A549 (cell line): ENCODE data around the gene FAM200C. TPM values are rescaled to one million over a fixed set of nuclear protein-coding genes. Genes with fewer than 3 reads are reported as not detected.

Source experiments
- ATAC-seq, 2 experiments: fragments of 200-7000 bp in 1 of 2; fragments of >200 bp in 1 of 2; cut with Nextera tagmentation in 1 of 2; cut with Tn5 transposase in 1 of 2; 3 replicates each; pipeline versions ENCODE4 v1.8.0 to v1.9.1; 2018 to 2020; ENCODE audit warnings: mild to moderate bottlenecking in 1 of 2, moderate library complexity in 1 of 2
- CTCF ChIA-PET: fragments of 300-600 bp; sonication (Branson Sonifier 250); formaldehyde crosslinking; extraction: SDS; loops from one replicate; lab custom pipeline; 2021; ENCODE audit warnings: antibody characterized with exemption, inconsistent platforms; lab: Yijun Ruan, JAX
- POLR2A ChIA-PET: fragments of 350-600 bp; formaldehyde crosslinking; extraction: SDS; loops from one replicate; lab custom pipeline; 2021; ENCODE audit warnings: antibody characterized with exemption, inconsistent platforms; lab: Yijun Ruan, JAX
- DNase-seq, 2 experiments: peaks; one replicate each; pipeline versions ENCODE4 v3.0.0 to v3.0.0-alpha.2; 2011 to 2016; ENCODE audit warnings: low read depth in 1 of 2, low spot score in 1 of 2
- FAIRE-seq: peaks from 2 replicates; lab custom pipeline; 2011; peaks lifted over from hg19 to GRCh38; lab: Jason Lieb, UNC
- H3K27ac ChIP-seq, 2 experiments: fragments of >200 bp; sonication (Bioruptor Twin); formaldehyde crosslinking; 3 replicates each; pipeline ENCODE4 v1.5.1; 2016 to 2017
- H3K4me1 ChIP-seq: fragments of >200 bp; sonication (Bioruptor Twin); formaldehyde crosslinking; 3 replicates; pipeline ENCODE4 v1.6.1; 2016
- H3K4me2 ChIP-seq: fragments of >200 bp; sonication (Bioruptor Twin); formaldehyde crosslinking; 3 replicates; pipeline ENCODE4 v1.6.1; 2016
- H3K4me3 ChIP-seq: fragments of >200 bp; sonication (Bioruptor Twin); formaldehyde crosslinking; 3 replicates; pipeline ENCODE4 v1.5.1; 2016
- H3K9me3 ChIP-seq: fragments of >200 bp; sonication (Bioruptor Twin); formaldehyde crosslinking; 3 replicates; pipeline ENCODE4 v1.6.1; 2016
- CBX2 ChIP-seq: fragments of 200-600 bp; sonication (generic); IDR thresholded peaks from 2 replicates; pipeline ENCODE4 v1.6.1; 2016; ENCODE audit warnings: low read depth, mild to moderate bottlenecking, borderline replicate concordance
- CBX8 ChIP-seq: fragments of 200-600 bp; sonication (generic); IDR thresholded peaks from 2 replicates; pipeline ENCODE4 v1.6.1; 2016
- CHD2 ChIP-seq: fragments of 150-350 bp; IDR thresholded peaks from 2 replicates; pipeline ENCODE4 v1.6.1; 2014; ENCODE audit warnings: low read length; ENCODE audit not compliant: partially characterized antibody
- ESRRA ChIP-seq: fragments of 150-350 bp; IDR thresholded peaks from 2 replicates; pipeline ENCODE4 v1.6.1; 2014; ENCODE audit warnings: mild to moderate bottlenecking, low read length, borderline replicate concordance
- HOXB13 ChIP-seq: fragments of 250-450 bp; sonication (Bioruptor Pico); IDR thresholded peaks from 2 replicates; pipeline ENCODE4 v1.5.0; 2020; ENCODE audit warnings: low read depth, mild to moderate bottlenecking, moderate library complexity
- HOXB5 ChIP-seq: fragments of 250-450 bp; sonication (Bioruptor Pico); IDR thresholded peaks from 2 replicates; pipeline ENCODE4 v1.5.0; 2020; ENCODE audit warnings: mild to moderate bottlenecking, moderate library complexity
- MYC ChIP-seq: IDR thresholded peaks from 2 replicates; pipeline ENCODE4 v1.6.1; 2012; ENCODE audit warnings: mild to moderate bottlenecking, inconsistent platforms, low read length, improper control_type of control experiment, borderline replicate concordance
- PHF8 ChIP-seq: fragments of 200-600 bp; sonication (generic); IDR thresholded peaks from 2 replicates; pipeline ENCODE4 v1.6.1; 2016; ENCODE audit warnings: low read depth, mild to moderate bottlenecking, antibody characterized with exemption, moderate library complexity, borderline replicate concordance
- POLR2AphosphoS2 ChIP-seq: conservative IDR thresholded peaks from 2 replicates; pipeline ENCODE4 v1.6.1; 2012; ENCODE audit warnings: low read length, improper control_type of control experiment, inconsistent platforms
- RNF2 ChIP-seq: fragments of 200-600 bp; sonication (generic); IDR thresholded peaks from 2 replicates; pipeline ENCODE4 v1.6.1; 2016; ENCODE audit warnings: low read depth, mild to moderate bottlenecking, antibody characterized with exemption, moderate library complexity, borderline replicate concordance
- SREBF2 ChIP-seq: fragments of 450-650 bp; IDR thresholded peaks from 2 replicates; pipeline ENCODE4 v1.6.1; 2014; ENCODE audit warnings: mild to moderate bottlenecking, moderate library complexity
- ZFP36 ChIP-seq: fragments of 450-650 bp; IDR thresholded peaks from 2 replicates; pipeline ENCODE4 v1.6.1; 2014; ENCODE audit warnings: borderline replicate concordance; ENCODE audit not compliant: partially characterized antibody
- ZNF302 ChIP-seq: fragments of 250-450 bp; sonication (Bioruptor Pico); IDR thresholded peaks from 2 replicates; pipeline ENCODE4 v1.9.0; 2021; ENCODE audit warnings: inconsistent platforms, mild to moderate bottlenecking, moderate library complexity
- polyA plus RNA-seq, 4 experiments: library from polyadenylated mRNA; depleted of rRNA in 3 of 4; stranded (reverse); fragments of >200 nt; fragmentation: RNase III in 1 of 4; extraction: RNeasy Plus Mini Kit Qiagen cat#74134 plus additional on column Dnase treatment in 1 of 4; gene quantifications; 2 replicates in 3 of 4; 3 replicates in 1 of 4; pipeline ENCODE4 v1.2.3, GENCODE V29; 2011 to 2017
- TF ChIP-seq, protein P1 (sequence below): fragments of 200-600 bp; sonication (generic); IDR thresholded peaks from 2 replicates; pipeline ENCODE4 v1.6.1; 2016; ENCODE audit warnings: antibody characterized with exemption, mild to moderate bottlenecking, moderate library complexity
- TF ChIP-seq, protein P2 (sequence below): IDR thresholded peaks from 2 replicates; pipeline ENCODE4 v1.6.1; 2012
- TF ChIP-seq, protein P3 (sequence below): fragments of >200 bp; sonication (Bioruptor Twin); formaldehyde crosslinking; IDR thresholded peaks from 3 replicates; pipeline ENCODE4 v1.6.1; 2016
- TF ChIP-seq, protein P4 (sequence below): fragments of 250-450 bp; sonication (Bioruptor Pico); IDR thresholded peaks from 2 replicates; pipeline ENCODE4 v1.5.0; 2021; ENCODE audit warnings: mild to moderate bottlenecking, moderate library complexity, borderline replicate concordance

Gene FAM200C
- polyA plus RNA-seq, 2 of the 4 experiments (the other 2 are of a cell fraction): 2.7 to 4.3 TPM

DNA sequence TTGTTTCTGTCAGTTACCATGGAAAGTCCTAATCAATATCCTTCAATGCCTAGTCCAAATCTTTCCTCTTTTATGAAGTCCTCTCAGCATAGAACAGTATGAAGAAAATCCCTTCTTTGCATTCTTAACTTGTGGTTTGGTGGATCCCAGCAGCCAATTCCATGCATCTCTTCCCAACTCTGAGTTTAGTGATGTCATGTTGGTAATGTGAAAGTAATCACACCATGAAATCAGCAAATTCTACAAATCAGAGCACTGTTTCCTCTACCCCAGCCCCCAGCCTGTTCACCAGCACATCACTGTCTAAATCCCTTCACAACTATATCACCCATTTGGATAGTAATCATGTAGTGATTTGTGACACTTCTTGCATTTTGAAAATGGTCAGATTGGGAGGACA lies 24.7 kb downstream of the FAM200C start:
- CTCF ChIA-PET: interaction anchor here (1.3 to 5.7 kb wide), 2 partner anchors 15 to 30 kb away, joined by 7 to 22 read pairs; no protein-coding TSS in a partner anchor

DNA sequence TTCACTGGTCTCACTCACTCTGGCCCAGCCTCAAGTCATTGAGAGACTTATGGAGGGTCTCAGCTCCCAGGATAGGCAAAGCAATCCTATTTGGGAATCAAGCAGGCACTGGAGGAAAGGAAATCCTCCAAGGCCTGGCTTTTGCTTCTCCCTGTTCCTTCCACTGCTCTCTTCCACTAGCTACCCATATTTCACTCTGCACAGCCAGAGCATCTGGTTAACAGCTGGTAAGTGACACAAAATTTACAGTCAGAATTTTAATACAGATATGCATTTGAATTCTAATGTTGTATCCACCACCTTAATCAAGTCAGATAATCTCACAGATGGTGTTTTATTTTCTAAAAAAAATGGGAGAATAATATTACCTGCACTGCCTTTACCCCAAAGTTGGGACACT lies 28.6 kb downstream of the FAM200C start:
- no peak for TF ChIP-seq MYC
- no peak for TF ChIP-seq CHD2
- no peak for TF ChIP-seq ESRRA
- no peak for TF ChIP-seq PHF8
- no peak for TF ChIP-seq HOXB13
- TF ChIP-seq, protein P1, sequence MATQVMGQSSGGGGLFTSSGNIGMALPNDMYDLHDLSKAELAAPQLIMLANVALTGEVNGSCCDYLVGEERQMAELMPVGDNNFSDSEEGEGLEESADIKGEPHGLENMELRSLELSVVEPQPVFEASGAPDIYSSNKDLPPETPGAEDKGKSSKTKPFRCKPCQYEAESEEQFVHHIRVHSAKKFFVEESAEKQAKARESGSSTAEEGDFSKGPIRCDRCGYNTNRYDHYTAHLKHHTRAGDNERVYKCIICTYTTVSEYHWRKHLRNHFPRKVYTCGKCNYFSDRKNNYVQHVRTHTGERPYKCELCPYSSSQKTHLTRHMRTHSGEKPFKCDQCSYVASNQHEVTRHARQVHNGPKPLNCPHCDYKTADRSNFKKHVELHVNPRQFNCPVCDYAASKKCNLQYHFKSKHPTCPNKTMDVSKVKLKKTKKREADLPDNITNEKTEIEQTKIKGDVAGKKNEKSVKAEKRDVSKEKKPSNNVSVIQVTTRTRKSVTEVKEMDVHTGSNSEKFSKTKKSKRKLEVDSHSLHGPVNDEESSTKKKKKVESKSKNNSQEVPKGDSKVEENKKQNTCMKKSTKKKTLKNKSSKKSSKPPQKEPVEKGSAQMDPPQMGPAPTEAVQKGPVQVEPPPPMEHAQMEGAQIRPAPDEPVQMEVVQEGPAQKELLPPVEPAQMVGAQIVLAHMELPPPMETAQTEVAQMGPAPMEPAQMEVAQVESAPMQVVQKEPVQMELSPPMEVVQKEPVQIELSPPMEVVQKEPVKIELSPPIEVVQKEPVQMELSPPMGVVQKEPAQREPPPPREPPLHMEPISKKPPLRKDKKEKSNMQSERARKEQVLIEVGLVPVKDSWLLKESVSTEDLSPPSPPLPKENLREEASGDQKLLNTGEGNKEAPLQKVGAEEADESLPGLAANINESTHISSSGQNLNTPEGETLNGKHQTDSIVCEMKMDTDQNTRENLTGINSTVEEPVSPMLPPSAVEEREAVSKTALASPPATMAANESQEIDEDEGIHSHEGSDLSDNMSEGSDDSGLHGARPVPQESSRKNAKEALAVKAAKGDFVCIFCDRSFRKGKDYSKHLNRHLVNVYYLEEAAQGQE: no peak
- TF ChIP-seq POLR2AphosphoS2: no peak
- TF ChIP-seq RNF2: no peak
- TF ChIP-seq, protein P2, sequence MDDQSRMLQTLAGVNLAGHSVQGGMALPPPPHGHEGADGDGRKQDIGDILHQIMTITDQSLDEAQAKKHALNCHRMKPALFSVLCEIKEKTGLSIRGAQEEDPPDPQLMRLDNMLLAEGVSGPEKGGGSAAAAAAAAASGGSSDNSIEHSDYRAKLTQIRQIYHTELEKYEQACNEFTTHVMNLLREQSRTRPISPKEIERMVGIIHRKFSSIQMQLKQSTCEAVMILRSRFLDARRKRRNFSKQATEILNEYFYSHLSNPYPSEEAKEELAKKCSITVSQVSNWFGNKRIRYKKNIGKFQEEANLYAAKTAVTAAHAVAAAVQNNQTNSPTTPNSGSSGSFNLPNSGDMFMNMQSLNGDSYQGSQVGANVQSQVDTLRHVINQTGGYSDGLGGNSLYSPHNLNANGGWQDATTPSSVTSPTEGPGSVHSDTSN: no peak
- no peak for TF ChIP-seq CBX8
- TF ChIP-seq HOXB5 (CRISPR knock-in tag): no peak
- TF ChIP-seq ZFP36: no peak
- ChIA-PET POLR2A (no interaction called here), CTCF (interaction anchor here (0.9 to 2.1 kb wide), 3 partner anchors 18 to 928 kb away, joined by 3 to 11 read pairs (median 4); no protein-coding TSS in a partner anchor)
- DNase-seq (no peak), ATAC-seq (no peak), FAIRE-seq (no peak)
- Histone ChIP-seq H3K27ac (no peak overlapping the region), H3K9me3 (peaks cover 6% of the 10 kb centered on the region; the same call in 1 of the 3 replicates), H3K4me2 (no peak overlapping the region), H3K4me3 (no peak overlapping the region), H3K4me1 (no peaks in the 10 kb centered on the region)

More for the DNA sequence above, 24.7 kb downstream of the FAM200C start:
- Histone ChIP-seq H3K9me3 (no peaks in the 10 kb centered on the region), H3K4me3 (no peak overlapping the region), H3K4me1 (no peaks in the 10 kb centered on the region), H3K27ac (no peak overlapping the region), H3K4me2 (no peak overlapping the region)
- TF ChIP-seq SREBF2 (no peak), RNF2 (no peak), CBX2 (no peak), ZNF302 (CRISPR knock-in tag) (no peak)
- TF ChIP-seq, protein P3, sequence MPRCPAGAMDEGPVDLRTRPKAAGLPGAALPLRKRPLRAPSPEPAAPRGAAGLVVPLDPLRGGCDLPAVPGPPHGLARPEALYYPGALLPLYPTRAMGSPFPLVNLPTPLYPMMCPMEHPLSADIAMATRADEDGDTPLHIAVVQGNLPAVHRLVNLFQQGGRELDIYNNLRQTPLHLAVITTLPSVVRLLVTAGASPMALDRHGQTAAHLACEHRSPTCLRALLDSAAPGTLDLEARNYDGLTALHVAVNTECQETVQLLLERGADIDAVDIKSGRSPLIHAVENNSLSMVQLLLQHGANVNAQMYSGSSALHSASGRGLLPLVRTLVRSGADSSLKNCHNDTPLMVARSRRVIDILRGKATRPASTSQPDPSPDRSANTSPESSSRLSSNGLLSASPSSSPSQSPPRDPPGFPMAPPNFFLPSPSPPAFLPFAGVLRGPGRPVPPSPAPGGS: no peak
- TF ChIP-seq, protein P4, sequence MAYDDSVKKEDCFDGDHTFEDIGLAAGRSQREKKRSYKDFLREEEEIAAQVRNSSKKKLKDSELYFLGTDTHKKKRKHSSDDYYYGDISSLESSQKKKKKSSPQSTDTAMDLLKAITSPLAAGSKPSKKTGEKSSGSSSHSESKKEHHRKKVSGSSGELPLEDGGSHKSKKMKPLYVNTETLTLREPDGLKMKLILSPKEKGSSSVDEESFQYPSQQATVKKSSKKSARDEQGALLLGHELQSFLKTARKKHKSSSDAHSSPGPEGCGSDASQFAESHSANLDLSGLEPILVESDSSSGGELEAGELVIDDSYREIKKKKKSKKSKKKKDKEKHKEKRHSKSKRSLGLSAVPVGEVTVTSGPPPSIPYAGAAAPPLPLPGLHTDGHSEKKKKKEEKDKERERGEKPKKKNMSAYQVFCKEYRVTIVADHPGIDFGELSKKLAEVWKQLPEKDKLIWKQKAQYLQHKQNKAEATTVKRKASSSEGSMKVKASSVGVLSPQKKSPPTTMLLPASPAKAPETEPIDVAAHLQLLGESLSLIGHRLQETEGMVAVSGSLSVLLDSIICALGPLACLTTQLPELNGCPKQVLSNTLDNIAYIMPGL (CRISPR knock-in tag): no peak
- DNase-seq (no peak), ATAC-seq (no peak), FAIRE-seq (no peak)
- POLR2A ChIA-PET: no interaction called here
